RPMI7951 (cell line): ENCODE data around the gene NEU4. TPM values are rescaled to one million over a fixed set of nuclear protein-coding genes. Genes with fewer than 3 reads are reported as not detected.
A peak's percentile ranks its signal among the peaks of the same experiment; 100 is the strongest.

ENCODE experiments used
- DNase-seq: peaks from one replicate; pipeline ENCODE4 v3.0.0-alpha.2; 2012; ENCODE audit warnings: low read depth
- total RNA-seq: library from RNA; depleted of rRNA; stranded (reverse); fragments of >200 nt; shearing (Covaris generic); gene quantifications from 2 replicates; pipeline ENCODE4 v1.2.3, GENCODE V29; 2014

The NEU4 gene
- total RNA-seq, 1 experiment from 2014 or later, result not detected

- DNase-seq, result no peak
These were observed 42.5 kb downstream of the NEU4 start for GRCh38 chr2:241851325-241852115.

DNA sequence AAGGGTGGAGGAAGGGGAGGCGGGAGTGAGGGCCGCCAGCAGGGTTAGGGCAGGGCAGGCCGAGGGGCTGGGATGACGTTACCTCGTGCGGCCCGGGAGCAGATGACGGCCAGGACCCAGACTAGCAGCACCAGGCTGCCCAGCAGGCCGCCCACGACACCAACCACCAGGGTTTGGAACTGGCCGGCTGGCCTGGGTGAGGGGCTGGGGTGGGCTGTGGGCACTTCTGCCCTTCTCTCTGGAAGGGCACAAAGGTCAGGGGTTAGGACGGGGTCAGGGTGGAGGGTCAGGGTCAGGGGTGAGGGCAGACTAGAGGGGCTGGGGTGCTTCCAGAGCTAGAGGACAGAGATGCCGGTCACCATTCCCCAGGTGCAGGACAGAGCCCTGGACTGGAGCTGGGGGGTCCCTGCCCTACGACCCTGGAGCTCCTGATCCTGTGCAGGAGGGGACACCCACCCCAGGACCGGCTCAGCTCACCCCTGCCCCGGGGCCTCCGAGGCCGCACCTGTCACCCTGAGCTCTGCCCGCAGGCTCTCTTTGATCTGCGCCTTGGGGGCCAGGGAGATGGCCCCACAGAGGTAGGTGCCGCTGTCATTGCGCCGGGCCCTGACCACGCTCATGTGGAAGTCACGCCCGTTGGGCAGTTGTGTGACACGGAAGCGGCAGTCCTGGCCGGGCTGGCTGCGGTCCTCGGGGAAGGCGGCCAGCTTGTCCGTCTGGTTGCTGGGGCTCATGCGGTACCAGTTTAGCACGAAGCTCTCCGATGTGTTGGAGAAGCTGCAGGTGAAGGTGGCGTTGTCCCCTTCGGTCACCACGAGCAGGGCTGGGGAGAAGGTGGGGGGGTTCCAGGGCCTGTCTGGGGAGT lies 43.4 kb downstream of the NEU4 start:
- DNase-seq, result no peak

- no peak for DNase-seq
These were observed 44.1 kb downstream of the NEU4 start for GRCh38 chr2:241852981-241853631.

GRCh38 chr2:241853651-241854341 lies 44.8 kb downstream of the NEU4 start:
- peak; percentile 32 for DNase-seq

DNA sequence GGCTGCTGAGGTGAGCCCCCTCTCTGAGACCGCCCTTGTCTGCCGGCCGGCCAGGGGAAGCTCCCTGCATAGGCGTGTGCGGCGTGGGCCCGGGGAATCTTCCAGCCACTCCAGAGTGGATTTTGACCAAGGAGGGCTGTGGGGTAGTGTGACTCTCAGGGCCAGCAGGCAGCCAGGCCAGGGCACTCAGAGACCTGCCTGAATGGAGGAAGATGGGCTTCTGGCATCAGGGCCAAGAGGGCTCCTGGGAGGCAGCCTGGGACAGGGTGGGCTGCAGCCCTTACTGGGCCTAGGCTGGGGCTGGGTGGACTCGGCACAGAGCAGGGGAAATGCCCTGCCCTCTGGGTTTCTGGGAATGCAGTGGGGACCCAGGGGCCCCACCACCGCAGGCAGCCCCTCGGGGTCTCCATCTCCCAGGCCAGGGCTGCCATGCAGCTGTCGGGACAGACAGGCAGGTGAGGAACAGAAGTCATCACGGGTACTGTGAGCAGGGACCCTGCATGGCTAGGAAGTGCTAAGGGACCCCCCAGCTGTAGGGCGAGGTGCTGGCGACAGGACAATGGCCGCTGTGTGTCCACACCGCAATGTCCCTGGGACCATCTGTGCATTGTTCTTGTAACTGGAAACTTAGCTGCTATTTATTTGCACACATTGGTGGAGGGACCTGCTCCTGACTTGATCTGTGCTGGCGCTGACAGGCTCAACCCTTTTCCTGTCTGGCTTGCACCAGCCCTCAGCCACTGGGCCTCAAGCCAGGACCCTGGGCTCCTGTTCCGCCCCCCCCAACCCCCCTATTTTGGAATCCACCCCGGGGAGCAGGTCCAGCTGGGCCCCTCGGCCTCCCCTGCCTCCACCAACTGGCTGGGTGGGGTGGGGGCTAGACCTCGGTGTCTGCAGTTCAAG lies 45.6 kb downstream of the NEU4 start:
- DNase-seq, result no peak

DNA sequence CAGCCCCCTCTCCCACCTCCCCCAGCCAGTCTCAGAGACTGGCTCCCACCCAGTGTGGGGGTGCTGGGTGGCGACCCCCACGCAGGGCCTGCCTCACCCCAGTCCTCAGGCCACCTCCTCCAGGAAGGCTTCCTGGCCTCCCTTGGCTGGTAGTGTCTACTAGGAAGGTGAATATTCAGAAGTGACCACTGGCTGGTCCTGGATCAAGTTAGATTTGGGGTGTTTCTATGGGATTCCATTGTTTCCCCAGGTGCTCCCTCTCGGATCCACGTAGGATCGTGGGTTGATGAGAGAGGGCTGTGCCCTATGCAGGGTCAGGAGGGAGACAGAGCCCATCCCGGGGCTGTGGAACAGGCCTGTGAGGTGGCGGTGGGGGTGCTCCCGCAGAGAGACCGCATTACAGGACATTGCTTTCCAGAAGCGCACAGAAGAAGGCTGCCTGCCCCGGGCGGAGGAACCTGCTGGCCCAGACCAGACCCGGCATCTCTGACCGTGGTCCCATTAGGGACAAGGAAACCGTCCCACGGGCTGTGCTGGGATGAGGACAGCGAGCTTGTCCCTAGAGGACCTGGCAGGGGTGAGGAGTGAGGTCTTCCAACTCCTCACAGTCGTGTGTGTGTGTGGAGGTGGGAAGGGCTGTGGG lies 46.4 kb downstream of the NEU4 start:
- no peak for DNase-seq

DNA sequence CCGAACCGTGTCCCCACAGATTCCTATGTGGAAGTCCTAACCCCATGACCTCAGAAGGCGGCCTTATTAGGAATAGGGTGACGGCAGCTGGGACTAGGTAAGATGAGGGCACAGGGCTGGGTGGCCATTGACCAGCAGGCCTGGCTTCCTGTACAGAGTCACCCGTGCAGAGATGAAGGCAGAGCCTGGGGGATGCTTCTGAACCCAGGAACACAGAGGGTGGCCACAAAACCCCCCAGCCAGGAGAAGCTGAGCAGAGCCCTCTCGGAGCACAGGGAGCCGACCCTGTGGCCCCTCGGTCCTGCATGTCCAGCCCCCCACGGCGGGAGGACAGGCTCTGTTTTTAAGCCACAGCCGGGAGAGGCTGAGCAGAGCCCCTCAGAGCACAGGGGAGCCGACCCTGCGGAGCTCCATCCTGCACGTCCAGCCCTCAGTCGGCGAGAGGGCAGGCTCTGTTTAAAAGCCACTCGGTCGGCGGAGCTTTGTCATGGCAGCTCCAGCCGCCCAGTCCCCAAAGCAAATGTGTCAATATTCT lies 47.0 kb downstream of the NEU4 start:
- DNase-seq, result no peak

DNA sequence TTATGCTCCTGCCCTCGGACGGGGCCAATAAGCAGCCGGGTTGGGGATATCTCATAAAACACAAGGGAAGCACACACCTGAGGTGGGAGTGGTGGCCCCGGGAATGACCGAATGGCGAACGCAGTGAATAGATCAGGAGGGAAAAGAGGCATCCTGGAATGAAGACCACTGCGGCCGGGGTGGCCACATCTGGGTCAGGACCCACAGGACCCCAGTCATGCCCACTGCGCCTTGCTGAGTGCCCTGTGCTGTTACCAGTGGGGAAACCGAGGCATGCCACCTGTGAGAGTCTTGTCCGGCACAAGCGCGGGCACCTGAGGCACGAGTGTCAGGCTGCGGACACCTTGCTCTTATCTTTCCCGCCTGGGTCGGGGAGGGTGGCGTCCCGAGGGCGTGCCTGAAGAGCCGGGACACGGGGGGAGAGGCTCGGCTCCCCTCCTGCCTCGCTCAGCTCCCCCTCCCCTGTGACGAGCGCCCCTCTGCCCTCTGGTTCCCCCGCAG lies 48.1 kb downstream of the NEU4 start:
- no peak for DNase-seq

- DNase-seq, result no peak
These were observed 48.7 kb downstream of the NEU4 start for GRCh38 chr2:241857572-241858121.

GRCh38 chr2:241858206-241859016 lies 49.4 kb downstream of the NEU4 start, which contains the start of gene PDCD1:
Gene PDCD1, minus strand, starts transcription at chr2:241858894. Its CDS starts 56 bp downstream, at chr2:241858838.
- no peak for DNase-seq

GRCh38 chr2:241859017-241859435 lies 50.0 kb downstream of the NEU4 start:
- DNase-seq, result no peak

- DNase-seq, result peak; percentile 38
These were observed 50.6 kb downstream of the NEU4 start for GRCh38 chr2:241859436-241860183.

DNA sequence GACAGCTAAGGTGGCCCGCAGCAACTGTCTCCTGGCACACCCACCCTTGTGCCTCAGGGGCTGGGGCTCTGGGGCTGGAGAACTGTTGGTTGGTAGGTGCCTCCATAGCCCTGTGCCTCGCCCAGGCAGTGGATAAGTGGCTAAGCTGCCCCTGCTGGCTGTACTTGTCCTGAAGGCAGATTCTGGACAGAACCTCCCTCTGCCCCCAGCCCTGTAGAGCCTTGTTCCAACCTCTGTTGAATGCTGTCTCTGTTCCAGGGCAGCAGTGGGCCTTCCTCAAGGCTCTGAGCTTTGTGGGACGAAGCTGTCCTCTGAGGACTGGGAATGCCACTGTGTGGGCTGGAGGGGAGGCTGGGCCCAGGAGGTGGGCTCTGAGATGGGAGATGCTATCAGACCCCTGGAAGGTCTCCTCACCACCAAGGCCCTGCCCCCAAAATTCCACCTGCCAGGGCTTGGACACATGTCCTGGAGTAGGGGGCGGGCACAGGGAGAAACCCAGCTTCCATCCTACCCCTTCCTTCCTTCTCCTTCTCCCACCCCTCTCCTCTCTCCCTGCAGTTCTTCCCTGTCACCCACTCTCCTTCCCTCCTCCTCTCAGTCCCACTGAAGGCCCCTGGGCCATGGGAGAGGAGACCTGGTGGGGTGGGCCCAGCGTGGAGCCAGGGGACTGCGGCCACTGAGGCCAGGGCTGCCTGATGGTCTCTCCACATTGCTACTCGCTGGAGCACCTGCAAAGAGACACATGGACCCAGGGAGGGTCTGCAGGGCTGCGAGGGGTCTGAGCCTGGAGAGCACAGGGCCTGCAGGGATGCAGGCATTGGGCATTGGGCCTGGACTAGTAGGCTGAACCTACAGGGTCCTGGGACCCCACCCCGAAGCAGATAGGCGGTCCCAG lies 51.4 kb downstream of the NEU4 start:
- DNase-seq, result no peak

GRCh38 chr2:241861264-241861663 lies 52.3 kb downstream of the NEU4 start:
- DNase-seq, result no peak

DNA sequence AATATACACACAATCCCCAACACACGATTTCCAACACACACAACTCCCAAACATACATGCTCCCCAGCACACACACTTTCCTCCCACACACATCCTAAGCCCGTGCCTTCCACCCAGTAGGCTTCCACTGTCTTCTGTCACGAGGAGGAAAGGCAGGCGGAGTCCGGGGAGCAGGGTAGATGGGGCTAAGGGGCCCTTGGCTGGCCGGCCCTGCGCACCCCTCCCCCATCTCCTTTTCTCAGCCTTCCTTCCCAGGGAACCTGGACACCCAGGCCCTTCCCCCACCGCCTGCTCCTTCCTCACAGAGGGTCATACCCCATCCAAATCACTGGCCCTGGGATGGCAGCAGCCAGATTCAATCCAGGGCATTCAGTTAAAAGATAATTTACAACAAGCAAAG lies 53.1 kb downstream of the NEU4 start:
- DNase-seq, result no peak

DNA sequence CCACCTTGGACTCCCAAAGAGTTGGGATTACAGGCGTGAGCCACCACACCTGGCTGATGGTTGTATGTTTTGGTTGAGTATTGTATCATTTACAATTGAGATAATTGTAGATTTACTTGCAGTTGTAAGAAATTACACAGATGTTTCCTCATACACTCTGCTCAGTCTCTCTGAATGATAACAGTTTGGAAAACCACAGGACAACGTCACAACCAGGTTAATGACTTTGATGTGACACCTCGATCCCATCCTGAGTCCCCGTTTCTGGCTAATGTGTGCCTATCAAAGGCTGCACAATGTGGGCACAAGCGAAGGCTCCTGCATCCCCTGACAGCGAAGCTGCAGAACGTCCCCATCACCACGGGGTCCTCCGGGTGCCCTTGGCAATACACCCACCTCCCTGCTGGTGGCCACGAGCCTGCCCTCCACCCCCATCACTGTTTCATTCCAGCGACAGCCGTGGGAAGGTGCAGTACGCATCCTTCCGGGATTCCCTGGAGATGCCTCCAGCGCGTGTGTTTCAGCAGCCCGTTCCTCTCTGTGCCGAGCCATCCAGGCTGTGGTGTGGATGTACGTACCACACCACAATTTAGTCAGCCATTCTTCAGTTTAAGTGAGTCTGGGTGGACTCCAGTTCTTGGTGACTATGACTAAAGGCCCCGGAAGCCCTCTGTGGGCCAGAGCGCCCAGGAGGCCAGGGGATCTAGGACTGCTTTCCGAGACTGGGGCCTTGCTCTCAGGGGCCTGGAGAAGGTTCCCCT lies 54.0 kb downstream of the NEU4 start:
- no peak for DNase-seq
